Omental fat pad (tissue), 4 donors: ENCODE measurements around the gene SOX9. TPM values are rescaled to one million over a fixed set of nuclear protein-coding genes. Genes with fewer than 3 reads are reported as not detected.

ENCODE experiments used
- ATAC-seq: fragments of 150-250 bp; one replicate; pipeline ENCODE4 v1.9.1; 2016; ENCODE audit warnings: mild to moderate bottlenecking, moderate library complexity; ENCODE audit not compliant: low FRiP score
- DNase-seq: peaks from one replicate; pipeline ENCODE4 v3.0.0-alpha.2; 2019; ENCODE audit warnings: low spot score
- CTCF ChIP-seq, 3 donors: fragments of 450-650 bp; IDR thresholded peaks; one replicate each; pipeline ENCODE4 v1.5.1; 2016 to 2017; ENCODE audit warnings: antibody characterized with exemption in 3 of 3, mild to moderate bottlenecking in 3 of 3, moderate library complexity in 2 of 3
- total RNA-seq, 4 donors: library from RNA; depleted of rRNA; stranded (reverse); fragments of >200 nt; gene quantifications; one replicate each; pipeline ENCODE4 v1.1.0, GENCODE V29; 2016

Gene SOX9
- total RNA-seq = 1 to 10 TPM in 2 of 4 donors, under 1 TPM in 2; 0.50 to 7.9 (median 1.8) TPM

GRCh38 chr17:72120642-72121163 lies at the start of gene SOX9:
TSS of gene SOX9 (plus strand) at chr17:72121020. CDS start at chr17:72121392, 372 bp downstream.
- no peak for DNase-seq
- ATAC-seq = peak; percentile 77
- no peak for TF ChIP-seq CTCF (IDR thresholded peaks at IDR 0.05)

- DNase-seq (no peak), ATAC-seq (no peak)
- TF ChIP-seq CTCF (IDR thresholded peaks at IDR 0.05) = no peak
Measured at GRCh38 chr17:72071330-72071729, 49.5 kb upstream of the SOX9 start.

DNA sequence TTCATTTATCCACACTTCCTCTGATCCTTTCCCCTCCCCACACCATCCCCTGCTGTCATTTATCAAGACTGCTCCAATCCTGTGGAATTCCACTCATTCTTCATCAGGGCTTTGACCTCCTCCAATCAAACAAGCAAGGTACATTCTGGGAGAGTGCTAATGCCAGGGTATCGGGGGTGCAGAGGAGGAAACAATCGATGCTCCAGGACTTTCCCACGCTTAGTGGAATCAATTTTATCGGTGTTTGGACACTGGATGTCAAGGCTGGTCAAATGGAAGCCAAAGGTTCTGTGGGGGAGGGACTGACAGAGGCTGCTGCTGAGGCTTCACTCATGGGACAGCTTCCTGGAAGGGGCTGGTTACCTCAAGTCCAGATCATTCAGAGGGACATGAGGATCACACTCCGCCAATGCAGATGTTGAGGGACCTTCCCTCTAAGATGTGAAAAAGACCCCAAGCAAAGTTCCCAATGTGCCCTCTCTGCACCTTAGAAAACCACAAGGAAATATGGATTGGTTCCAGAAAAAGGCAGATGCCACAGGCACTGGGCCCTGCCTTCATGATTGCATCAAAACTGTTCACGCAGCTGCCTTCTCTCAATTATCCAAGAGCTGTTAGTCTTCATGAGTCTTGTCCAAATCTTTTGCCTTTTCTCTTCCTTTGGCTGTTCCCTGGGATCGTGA lies 44.7 kb upstream of the SOX9 start:
- no peak for TF ChIP-seq CTCF (IDR thresholded peaks at IDR 0.05)
- ATAC-seq = no peak

GRCh38 chr17:72076678-72077030 lies 44.2 kb upstream of the SOX9 start:
- DNase-seq (no peak), ATAC-seq (no peak)
- TF ChIP-seq CTCF (IDR thresholded peaks at IDR 0.05) = no peak

More for the DNA sequence above, 44.7 kb upstream of the SOX9 start:
- no peak for DNase-seq

GRCh38 chr17:72077326-72077960 lies 43.4 kb upstream of the SOX9 start:
- ATAC-seq = no peak

GRCh38 chr17:72079700-72080099 lies 41.1 kb upstream of the SOX9 start:
- DNase-seq (no peak), ATAC-seq (no peak)
- no peak for TF ChIP-seq CTCF (IDR thresholded peaks at IDR 0.05)

More at GRCh38 chr17:72077326-72077960, 43.4 kb upstream of the SOX9 start:
- DNase-seq = no peak
- no peak for TF ChIP-seq CTCF (IDR thresholded peaks at IDR 0.05)

GRCh38 chr17:72087876-72088275 lies 32.9 kb upstream of the SOX9 start:
- TF ChIP-seq CTCF (IDR thresholded peaks at IDR 0.05) = no peak
- no peak for DNase-seq

More at GRCh38 chr17:72087876-72088275, 32.9 kb upstream of the SOX9 start:
- no peak for ATAC-seq
